Stomach (tissue), 9 donors: Measurements from ENCODE around the gene PGM5. TPM values are rescaled to one million over a fixed set of nuclear protein-coding genes. Genes with fewer than 3 reads are reported as not detected.

Experiments
- DNase-seq, 2 donors: peaks; one replicate each; pipeline versions ENCODE4 v3.0.0 to v3.0.0-alpha.2; 2013 to 2019
- H3K27ac ChIP-seq, 5 donors: fragments of 200-600 bp in 4 of 5; sonication (generic) in 4 of 5; one replicate each; pipeline ENCODE4 v1.5.1; 2013 to 2019; ENCODE audit warnings: mild to moderate bottlenecking in 1 of 5, moderate library complexity in 1 of 5
- H3K27me3 ChIP-seq, 3 donors: fragments of 200-600 bp; sonication (generic); one replicate each; pipeline ENCODE4 v1.5.1; 2017 to 2019; ENCODE audit warnings: mixed run types in 1 of 3
- H3K36me3 ChIP-seq, 4 donors: fragments of 200-600 bp; sonication (generic); 1 replicate in 3 of 4; 2 replicates in 1 of 4; pipeline ENCODE4 v1.5.1; 2016 to 2019
- H3K4me1 ChIP-seq, 4 donors: fragments of 200-600 bp; sonication (generic); one replicate each; pipeline ENCODE4 v1.5.1; 2016 to 2019
- H3K4me3 ChIP-seq, 4 donors: fragments of 200-600 bp; sonication (generic) in 3 of 4; one replicate each; pipeline ENCODE4 v1.5.1; 2016 to 2019; ENCODE audit warnings: mild to moderate bottlenecking in 1 of 4
- H3K9me3 ChIP-seq, 4 donors: fragments of 200-600 bp; sonication (generic); one replicate each; pipeline ENCODE4 v1.5.1; 2016 to 2019
- CTCF ChIP-seq, 7 experiments: fragments of 450-650 bp in 4 of 7; fragments of 200-600 bp in 3 of 7; sonication (generic) in 3 of 7; IDR thresholded peaks; one replicate each; pipeline ENCODE4 v1.5.1; 2016 to 2019; ENCODE audit warnings: antibody characterized with exemption in 7 of 7, control low read depth in 2 of 7, mild to moderate bottlenecking in 1 of 7
- EP300 ChIP-seq: sonication (generic); formaldehyde crosslinking; IDR thresholded peaks from one replicate; pipeline ENCODE4 v1.6.1; 2017; ENCODE audit warnings: antibody characterized with exemption
- POLR2A ChIP-seq, 4 donors: fragments of 450-650 bp; IDR thresholded peaks; one replicate each; pipeline ENCODE4 v1.6.1; 2016; ENCODE audit warnings: antibody characterized with exemption in 4 of 4, control low read depth in 2 of 4, mild to moderate bottlenecking in 1 of 4, moderate library complexity in 1 of 4
- POLR2AphosphoS5 ChIP-seq, 3 donors: sonication (generic); formaldehyde crosslinking; IDR thresholded peaks; one replicate each; pipeline ENCODE4 v1.6.1; 2016; ENCODE audit warnings: antibody characterized with exemption in 3 of 3
- WGBS, 5 donors: extraction: QIAGEN DNeasy Blood & Tissue Kit in 3 of 5; methylation state at CpG; one replicate each; pipeline versions ENCODE4 v1.1.5 to v1.1.7; 2013 to 2018; 5-methylcytosine and 5-hydroxymethylcytosine counted together
- intact Hi-C: fragments of 100-400 bp; cut with DNase I; formaldehyde crosslinking; loops from one replicate; pipeline ENCODE4 v1.15.1; 2023; ENCODE audit warnings: low total_unique reads
- polyA plus RNA-seq, 3 donors: library from polyadenylated mRNA; stranded (reverse); fragments of 200-250 nt; gene quantifications; one replicate each; pipeline ENCODE4 v1.2.3, GENCODE V29; 2013
- total RNA-seq, 5 donors: library from RNA; depleted of rRNA; stranded (reverse); fragments of >200 nt; gene quantifications; one replicate each; pipeline versions ENCODE4 v1.1.0 to v1.2.3, GENCODE V29; 2014 to 2016
- donor health status: healthy with polysubstance abuse.
- donor health status: Bipolar disorder and iron deficiency.
- donor health status: healthy.

The PGM5 gene
- total and polyA plus RNA-seq, 8 donors: 10.6 to 145 (median 62.2) TPM

GRCh38 chr9:68574150-68574549 lies 217.7 kb downstream of the PGM5 start:
- intact Hi-C loops: no loop called here
- 42 to 61% (median 55%) methylated on average over 3 of the region's 3 CpGs for WGBS, 5 donors
- Histone ChIP-seq H3K9me3 (peaks cover 0 to 6% (median 2%) of the 10 kb centered on the region in 4 donors), H3K4me3 (no peak overlapping the region), H3K27me3 (no peaks in the 10 kb centered on the region), H3K27ac (no peak overlapping the region), H3K4me1 (no peaks in the 10 kb centered on the region), H3K36me3 (no peaks in the 10 kb centered on the region)
- no peak for DNase-seq
- TF ChIP-seq CTCF (IDR thresholded peaks at IDR 0.05) (peak in 1 of 7 experiments; percentile 15), POLR2AphosphoS5 (IDR thresholded peaks at IDR 0.05) (no peak)

GRCh38 chr9:68575817-68576216 lies 219.4 kb downstream of the PGM5 start:
- Histone ChIP-seq H3K36me3 (no peaks in the 10 kb centered on the region), H3K27ac (no peak overlapping the region), H3K4me3 (no peak overlapping the region), H3K9me3 (peaks cover 0 to 6% (median 2%) of the 10 kb centered on the region in 4 donors), H3K4me1 (no peaks in the 10 kb centered on the region), H3K27me3 (no peaks in the 10 kb centered on the region)
- intact Hi-C loops: no loop called here
- no peak for DNase-seq
- WGBS, 5 donors: 61 to 72% (median 66%) methylated on average over 5 of the region's 5 CpGs
- TF ChIP-seq POLR2AphosphoS5 (IDR thresholded peaks at IDR 0.05): no peak
- no peak for TF ChIP-seq EP300
- TF ChIP-seq POLR2A (IDR thresholded peaks at IDR 0.05): no peak
- TF ChIP-seq CTCF (IDR thresholded peaks at IDR 0.05): no peak

- TF ChIP-seq EP300 (no peak), POLR2A (IDR thresholded peaks at IDR 0.05) (no peak), POLR2AphosphoS5 (IDR thresholded peaks at IDR 0.05) (no peak), CTCF (IDR thresholded peaks at IDR 0.05) (no peak)
- 76 to 85% (median 82%) methylated on average over 7 of the region's 7 CpGs for WGBS, 5 donors
- intact Hi-C loops: no loop called here
Measured at GRCh38 chr9:68577774-68578591, 221.6 kb downstream of the PGM5 start.

More at GRCh38 chr9:68577774-68578591, 221.6 kb downstream of the PGM5 start:
- Histone ChIP-seq H3K27me3 (no peaks in the 10 kb centered on the region), H3K9me3 (no peaks in the 10 kb centered on the region), H3K4me3 (no peak overlapping the region), H3K4me1 (no peaks in the 10 kb centered on the region), H3K27ac (no peak overlapping the region), H3K36me3 (no peaks in the 10 kb centered on the region)
- no peak for DNase-seq

Other genes starting within 250 kb of the PGM5 start
- gene ZNG1C, start 114.6 kb upstream of the PGM5 start, total RNA-seq: 10 to 100 TPM in 3 of 5 donors, 1 to 10 TPM in 2; 4.1 to 49.6 (median 13.0) TPM
- gene ZNG1C, start 114.6 kb upstream of the PGM5 start, polyA plus RNA-seq: 1 to 10 TPM; 6.3 to 9.1 (median 6.4) TPM
- not detected for gene FOXD4L3, start 53.7 kb upstream of the PGM5 start, total RNA-seq
- gene FOXD4L3, start 53.7 kb upstream of the PGM5 start, polyA plus RNA-seq: not detected
- not detected for gene TMEM252, start 184.3 kb downstream of the PGM5 start, total RNA-seq
- not detected for gene TMEM252, start 184.3 kb downstream of the PGM5 start, polyA plus RNA-seq